ENCODE data around the gene EPB41L2.

EPB41L2 gene

DNA sequence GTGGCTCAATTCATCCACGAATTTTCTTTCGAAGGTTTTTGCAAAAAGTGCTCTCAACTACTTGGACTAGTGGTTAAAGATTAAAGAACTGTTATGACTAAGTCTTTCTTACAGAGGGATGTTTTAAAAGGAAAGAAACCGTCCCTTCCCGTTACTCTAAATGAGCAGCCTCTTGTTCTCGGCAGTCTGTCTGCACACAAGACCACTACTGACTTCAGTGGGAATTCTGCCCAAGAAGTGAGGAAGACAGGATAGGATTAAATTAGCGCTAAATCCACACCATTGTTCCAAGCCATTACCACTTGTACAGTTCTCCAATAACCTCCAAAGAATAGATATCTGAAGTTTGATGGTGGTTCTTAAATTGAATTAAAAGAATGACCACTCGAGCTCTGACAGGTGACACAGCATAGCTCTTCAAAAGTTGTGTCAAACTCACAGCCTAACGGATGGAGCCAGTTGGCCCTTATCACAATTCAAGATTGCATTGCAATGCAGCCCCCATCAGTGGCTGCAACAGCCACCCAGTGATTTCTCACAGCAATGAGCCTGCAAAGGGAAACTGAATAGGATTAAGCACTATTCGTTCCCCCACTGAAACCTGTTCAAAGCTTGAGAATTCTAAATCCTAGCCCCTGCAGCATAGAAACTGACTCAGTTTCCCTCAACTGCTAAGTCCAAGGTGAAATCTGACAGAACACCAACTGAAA, 1.8 kb downstream of the EPB41L2 start:
- no peak for DNase-seq
- peak overlapping the region; percentile 82 for H3K4me3 ChIP-seq (ENCODE audit: low read depth, low read length)
- no peaks in the 10 kb centered on the region for H3K27me3 ChIP-seq (replicated peaks)
- in situ Hi-C loops (cut with HindIII; ENCODE audit: low pct_ligation_motif_present, low sequenced_read_pairs), result no loop called here
- TF ChIP-seq CTCF (IDR thresholded peaks at IDR 0.05; ENCODE audit: low read depth, low read length, missing control alignments), result no peak
- H3K36me3 ChIP-seq (replicated peaks), result no peaks in the 10 kb centered on the region
- no peak overlapping the region for H3K27ac ChIP-seq

- no peak for TF ChIP-seq CTCF (IDR thresholded peaks at IDR 0.05; ENCODE audit: low read depth, low read length, missing control alignments)
- in situ Hi-C loops (cut with HindIII; ENCODE audit: low pct_ligation_motif_present, low sequenced_read_pairs), result no loop called here
- no peak for DNase-seq
- Histone ChIP-seq H3K4me3 (ENCODE audit: low read depth, low read length) (no peak overlapping the region), H3K27ac (no peak overlapping the region), H3K36me3 (replicated peaks) (no peaks in the 10 kb centered on the region), H3K27me3 (replicated peaks) (no peaks in the 10 kb centered on the region)
Observed at GRCh38 chr6:131060311-131060710, 2.7 kb downstream of the EPB41L2 start.

DNA sequence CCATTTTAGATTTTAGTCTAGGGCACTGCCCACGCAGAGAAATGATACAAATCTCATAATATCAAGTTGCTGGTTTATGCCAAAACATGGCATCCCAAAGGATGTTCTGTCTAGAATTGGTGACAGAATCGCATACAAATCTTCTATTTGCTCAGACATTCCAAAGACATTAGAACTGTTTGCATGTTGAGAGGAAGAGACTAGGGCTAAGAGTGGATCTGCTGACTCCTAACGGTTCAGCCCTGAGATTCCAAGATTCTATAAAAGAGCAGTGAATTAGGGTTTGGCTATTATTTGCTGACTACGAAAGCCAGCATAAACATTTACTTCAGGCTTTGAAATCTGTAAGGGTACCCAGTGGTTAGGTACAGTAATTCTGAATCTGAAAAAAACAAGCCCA, 3.6 kb downstream of the EPB41L2 start:
- Histone ChIP-seq H3K4me3 (ENCODE audit: low read depth, low read length) (no peak overlapping the region), H3K27ac (peak overlapping the region; percentile 8), H3K27me3 (replicated peaks) (no peaks in the 10 kb centered on the region), H3K36me3 (replicated peaks) (no peaks in the 10 kb centered on the region)
- DNase-seq, result peak; percentile 54
- in situ Hi-C loops (cut with HindIII; ENCODE audit: low pct_ligation_motif_present, low sequenced_read_pairs), result no loop called here
- no peak for TF ChIP-seq CTCF (IDR thresholded peaks at IDR 0.05; ENCODE audit: low read depth, low read length, missing control alignments)

DNA sequence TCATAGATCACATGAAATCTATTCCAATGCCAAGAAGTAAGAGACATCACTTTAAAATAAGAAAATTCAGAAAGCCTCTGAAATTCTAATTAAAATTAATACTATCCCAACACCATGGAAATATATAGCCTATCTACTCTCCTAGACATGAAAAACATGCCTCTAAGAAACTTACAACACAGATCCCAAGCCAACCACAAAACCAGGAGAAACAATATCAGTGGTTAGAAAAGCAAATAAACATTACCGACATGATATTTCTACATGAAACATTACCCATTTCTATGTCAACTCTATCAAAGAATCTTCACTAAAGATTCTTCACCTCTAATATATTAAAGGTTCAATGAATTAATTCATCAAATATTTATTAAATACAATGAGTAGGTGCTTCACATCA, 4.8 kb downstream of the EPB41L2 start:
- Histone ChIP-seq H3K27me3 (replicated peaks) (no peaks in the 10 kb centered on the region), H3K4me3 (ENCODE audit: low read depth, low read length) (no peak overlapping the region), H3K36me3 (replicated peaks) (peaks cover 3% of the 10 kb centered on the region), H3K27ac (no peak overlapping the region)
- in situ Hi-C loops (cut with HindIII; ENCODE audit: low pct_ligation_motif_present, low sequenced_read_pairs), result no loop called here
- TF ChIP-seq CTCF (IDR thresholded peaks at IDR 0.05; ENCODE audit: low read depth, low read length, missing control alignments), result no peak
- DNase-seq, result no peak

- Histone ChIP-seq H3K4me3 (ENCODE audit: low read depth, low read length) (no peak overlapping the region), H3K27ac (no peak overlapping the region), H3K27me3 (replicated peaks) (no peaks in the 10 kb centered on the region), H3K36me3 (replicated peaks) (peaks cover 3% of the 10 kb centered on the region)
- TF ChIP-seq CTCF (IDR thresholded peaks at IDR 0.05; ENCODE audit: low read depth, low read length, missing control alignments), result no peak
- in situ Hi-C loops (cut with HindIII; ENCODE audit: low pct_ligation_motif_present, low sequenced_read_pairs), result no loop called here
- no peak for DNase-seq
Observed at GRCh38 chr6:131054392-131055250, 8.4 kb downstream of the EPB41L2 start.

Measured in brain microvascular endothelial cell (primary cell).